NCI-H128 (cell line): ENCODE results near the gene EYS.

Source experiments
- DNase-seq: peaks from one replicate; lab custom pipeline; 2025; ENCODE audit not compliant: unreplicated experiment; lab: John Stamatoyannopoulos, UW

EYS gene

GRCh38 chr6:64988148-64988547 lies 718.9 kb downstream of the EYS start:
- DNase-seq, result no peak

- DNase-seq, result no peak
Observed at GRCh38 chr6:64987066-64987465, 720.0 kb downstream of the EYS start.

DNA sequence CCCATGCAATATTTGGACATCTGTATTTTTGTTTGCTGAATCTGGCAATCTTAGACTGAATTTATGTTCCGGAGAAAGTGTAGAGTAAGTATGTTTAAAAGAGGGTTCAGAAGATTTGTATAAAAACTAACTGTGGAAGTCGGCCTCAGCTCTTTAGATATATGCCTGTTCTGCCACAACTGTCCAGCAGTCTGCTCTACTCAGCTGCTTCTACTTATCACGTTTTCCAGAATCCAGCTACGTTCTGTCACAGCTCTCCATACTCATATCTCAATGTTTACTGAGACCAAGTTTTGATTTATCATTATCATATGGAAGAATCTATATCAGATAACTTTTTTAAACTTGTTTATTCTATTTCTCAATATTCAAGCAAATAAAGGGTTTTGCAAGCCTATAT lies 721.3 kb downstream of the EYS start:
- DNase-seq, result no peak

DNA sequence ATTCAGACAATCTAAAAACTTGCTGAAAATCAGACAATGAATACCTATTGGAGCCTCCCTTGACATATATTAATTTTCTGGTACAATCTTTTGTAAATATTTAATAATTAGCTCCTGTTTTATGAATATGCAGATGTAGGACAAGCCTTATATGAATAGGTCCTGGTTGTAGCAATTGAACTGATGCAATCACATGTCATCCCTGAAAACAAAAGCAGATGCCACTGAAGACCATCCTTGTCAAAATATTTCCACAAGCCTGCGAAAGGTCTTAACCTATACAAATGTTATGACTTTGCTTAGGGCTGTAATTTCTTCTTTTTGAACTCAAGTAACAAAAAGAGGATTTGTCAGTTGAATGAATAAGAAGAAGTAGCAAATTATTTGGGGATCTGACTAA lies 722.1 kb downstream of the EYS start:
- DNase-seq, result no peak

DNA sequence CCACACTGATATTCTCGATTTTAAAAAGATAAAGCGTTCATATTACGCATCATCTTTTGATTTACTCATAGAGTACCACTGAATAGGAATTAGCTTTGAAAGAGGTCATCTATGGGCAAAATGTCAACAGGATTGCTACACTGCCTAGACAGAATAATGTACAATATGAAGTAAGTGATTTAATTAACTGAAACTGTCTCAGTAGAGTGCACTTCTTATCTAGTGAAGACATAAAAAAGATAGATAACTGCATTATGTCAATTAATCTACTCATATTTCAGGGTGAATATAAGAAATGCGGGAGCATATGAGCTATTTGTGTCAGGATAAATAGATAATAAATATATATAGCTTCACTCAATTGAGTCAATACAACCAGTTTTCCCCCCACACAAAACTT lies 723.9 kb downstream of the EYS start:
- DNase-seq, result no peak

DNA sequence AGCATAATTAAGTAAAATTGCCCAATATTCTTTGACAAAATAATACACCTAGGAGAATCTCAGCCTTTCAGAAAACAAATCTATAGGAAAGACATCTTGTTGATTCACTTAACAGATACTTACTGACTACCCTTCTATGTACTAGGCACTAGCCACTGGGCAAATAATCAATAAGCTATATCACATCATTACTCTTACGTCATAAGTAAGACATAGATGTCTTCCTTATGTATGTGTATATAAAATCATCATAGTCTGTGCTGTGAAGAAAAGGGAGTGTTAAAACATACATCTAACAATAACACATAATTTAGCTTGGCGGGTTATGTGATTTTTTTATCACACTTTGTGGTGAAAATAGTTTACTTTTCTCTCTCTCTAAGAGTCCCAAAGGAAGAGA lies 733.9 kb downstream of the EYS start:
- no peak for DNase-seq

GRCh38 chr6:64969139-64969538 lies 737.9 kb downstream of the EYS start:
- DNase-seq, result no peak

GRCh38 chr6:64955435-64955848 lies 751.6 kb downstream of the EYS start:
- no peak for DNase-seq

- DNase-seq, result no peak
Observed at GRCh38 chr6:64949257-64949656, 757.8 kb downstream of the EYS start.

DNA sequence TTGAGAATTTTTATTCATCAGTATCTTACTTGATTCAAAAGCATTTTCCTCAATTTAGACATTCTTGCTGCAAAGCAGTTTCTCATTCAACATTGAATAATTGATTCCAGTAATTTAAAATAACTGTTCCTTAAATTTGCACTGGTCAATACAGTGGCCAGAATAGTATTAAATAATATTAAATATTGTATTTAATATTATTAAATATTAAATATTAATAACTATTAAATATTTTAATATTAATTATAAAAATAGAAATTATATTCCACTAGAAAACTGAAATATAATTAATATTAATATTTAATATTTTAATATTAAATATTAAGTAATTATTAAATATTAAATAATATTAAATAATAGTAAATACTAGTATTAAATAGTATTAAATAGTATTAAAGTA lies 758.8 kb downstream of the EYS start:
- no peak for DNase-seq

DNA sequence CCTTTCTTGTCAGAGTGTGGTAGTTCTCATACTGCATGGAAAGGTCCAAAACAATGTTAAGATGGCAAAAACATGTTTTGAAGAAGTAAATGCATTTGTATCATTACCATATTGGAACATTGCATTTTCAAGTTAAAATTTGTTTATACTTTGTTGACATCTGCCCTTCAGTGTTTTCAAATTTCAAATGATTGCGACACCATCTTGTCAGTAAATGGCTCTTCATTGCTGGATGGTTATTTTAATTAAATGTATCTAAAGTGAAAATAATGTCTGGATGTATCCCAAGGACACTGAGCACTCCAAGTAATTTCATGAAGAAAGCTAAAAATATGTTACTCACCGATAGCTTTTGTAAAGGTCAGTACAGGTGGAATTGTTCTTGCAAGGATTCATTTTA lies 761.6 kb downstream of the EYS start:
- DNase-seq, result no peak

DNA sequence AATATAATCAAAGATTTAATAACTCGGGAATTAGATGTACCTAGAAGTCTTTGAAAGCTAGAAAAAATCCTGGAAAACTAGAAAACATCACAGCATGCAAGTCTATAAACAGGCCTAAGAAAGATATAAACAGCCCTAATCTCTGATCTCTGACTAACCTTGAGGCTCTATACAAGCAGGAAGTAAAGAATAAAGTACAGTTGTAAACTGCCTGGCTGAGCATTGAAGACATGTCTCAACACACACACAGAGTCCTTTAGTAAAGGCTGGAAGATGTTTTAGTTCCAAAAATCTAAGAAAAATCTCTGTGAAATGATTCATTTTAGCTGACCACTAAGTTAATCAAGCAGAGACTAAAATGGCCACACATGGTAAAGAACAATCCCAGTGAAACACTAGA lies 774.5 kb downstream of the EYS start:
- DNase-seq, result no peak

DNA sequence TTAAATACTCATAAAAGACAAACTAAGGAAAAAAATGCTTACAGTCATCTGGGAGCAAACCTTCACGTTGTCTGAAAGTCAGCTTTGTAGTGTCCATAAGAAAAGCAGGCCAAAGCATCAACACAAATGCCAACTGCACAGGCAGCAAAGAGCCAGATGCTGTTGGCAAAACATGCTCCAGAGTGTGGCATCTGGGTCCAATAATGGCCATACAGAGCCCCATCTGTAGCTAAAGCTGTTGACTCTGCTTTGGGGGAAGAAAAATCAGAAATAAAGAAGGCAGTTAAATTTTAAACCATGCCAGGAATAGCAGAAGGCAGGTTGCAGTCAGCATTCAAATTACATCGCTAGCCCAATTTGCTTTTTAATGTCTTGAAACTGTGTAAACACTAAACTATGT lies 776.3 kb downstream of the EYS start:
- no peak for DNase-seq

- DNase-seq, result no peak
Observed at GRCh38 chr6:64926051-64926450, 781.0 kb downstream of the EYS start.

- DNase-seq, result no peak
Observed at GRCh38 chr6:64920257-64920656, 786.8 kb downstream of the EYS start.

DNA sequence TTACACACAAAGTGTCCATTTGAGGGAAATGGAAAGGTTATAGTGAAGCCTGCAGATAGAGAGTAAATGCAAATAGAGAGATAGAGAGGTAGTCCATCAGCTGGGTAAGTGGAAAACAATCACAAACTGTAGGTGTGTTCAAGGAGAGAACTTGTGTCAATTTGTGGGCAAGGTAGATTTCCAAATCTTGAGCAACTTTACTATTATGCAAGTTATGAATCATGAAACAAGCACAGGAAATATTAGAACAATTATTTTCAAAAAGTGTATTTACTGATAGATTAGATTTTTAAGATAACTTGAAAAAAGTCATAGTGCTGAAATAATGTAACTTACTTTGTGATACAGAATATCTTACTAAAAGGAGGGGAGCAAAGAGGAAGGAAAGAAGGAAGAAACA lies 792.9 kb downstream of the EYS start:
- DNase-seq, result no peak

- no peak for DNase-seq
Observed at GRCh38 chr6:64912966-64913365, 794.1 kb downstream of the EYS start.

DNA sequence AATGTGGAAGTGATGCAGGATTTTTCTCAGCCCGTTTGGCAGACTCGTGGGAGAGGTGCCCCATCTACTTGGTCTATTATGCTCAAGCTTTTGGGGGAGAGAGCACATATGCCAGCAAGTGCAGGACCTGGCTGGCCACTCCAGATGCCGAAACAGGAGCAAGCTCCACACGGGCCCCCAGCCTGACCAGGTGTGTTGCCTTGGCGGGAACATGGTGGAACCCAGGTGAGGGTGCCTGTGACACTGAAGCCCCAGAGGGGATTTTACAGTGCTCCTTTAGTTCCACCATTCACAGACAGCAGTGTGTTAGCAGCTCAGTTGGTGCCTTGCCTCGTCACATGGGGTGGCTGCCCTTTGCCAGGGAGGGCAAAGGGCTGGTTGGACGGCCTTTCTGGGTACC lies 798.9 kb downstream of the EYS start:
- no peak for DNase-seq

DNA sequence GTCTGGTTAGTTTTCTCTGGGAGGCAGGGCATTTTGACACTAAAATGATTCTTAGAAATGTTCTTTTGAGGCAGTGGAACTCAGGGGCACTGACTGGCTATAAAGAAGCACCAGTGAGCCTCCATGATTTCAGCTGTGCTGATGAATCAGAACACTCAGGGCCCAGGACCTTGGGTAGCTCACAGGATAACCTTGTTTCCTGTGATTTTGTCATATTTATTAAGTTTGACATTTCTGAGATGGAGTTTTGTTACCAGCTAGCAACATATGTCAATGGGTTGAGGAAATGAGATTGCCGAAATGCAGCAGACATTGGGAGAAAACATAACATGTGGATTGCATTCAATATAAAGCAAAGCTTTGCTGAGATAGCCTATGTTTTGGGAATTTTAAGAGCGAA lies 802.4 kb downstream of the EYS start:
- DNase-seq, result no peak

GRCh38 chr6:64902596-64902995 lies 804.4 kb downstream of the EYS start:
- no peak for DNase-seq

GRCh38 chr6:64896939-64897338 lies 810.1 kb downstream of the EYS start:
- no peak for DNase-seq

- DNase-seq, result no peak
Observed at GRCh38 chr6:64895945-64896344, 811.1 kb downstream of the EYS start.

DNA sequence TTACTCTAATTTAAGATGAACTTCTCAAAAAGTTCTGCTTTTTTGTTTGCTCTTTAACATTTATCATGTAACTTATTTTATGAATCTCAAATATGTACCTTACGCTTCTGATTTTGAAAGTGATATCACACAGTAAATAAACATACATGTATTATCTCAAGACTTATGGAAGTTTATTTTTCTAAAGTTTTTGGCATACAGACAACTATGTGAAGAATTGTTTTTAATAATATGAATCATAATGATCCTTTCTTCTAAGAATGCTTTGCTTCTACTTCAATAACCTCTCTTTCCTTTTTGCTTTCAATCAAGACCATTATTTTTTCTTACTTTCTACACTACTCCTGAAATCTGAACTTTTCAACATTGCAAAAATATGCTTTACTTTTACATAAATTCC lies 816.4 kb downstream of the EYS start:
- DNase-seq, result no peak

- no peak for DNase-seq
Observed at GRCh38 chr6:64889144-64889543, 817.9 kb downstream of the EYS start.
